PC-3 (cell line): ENCODE measurements around the gene C3. TPM values are rescaled to one million over a fixed set of nuclear protein-coding genes. Genes with fewer than 3 reads are reported as not detected.
"Not testable (repeated sequence)": the region's sequence is repeated elsewhere in the genome, so short reads cannot be mapped to it uniquely, and the experiment has no call there.

Source experiments
- ATAC-seq: fragments of 200-7000 bp; cut with Tn5 transposase; 2 replicates; pipeline ENCODE4 v1.9.1; 2020; ENCODE audit warnings: mild to moderate bottlenecking, moderate library complexity
- BruUV-seq: library from RNA; stranded (reverse); fragments of 400-500 nt; replicated peaks from 2 replicates; lab custom pipeline; 2021; lab: Mats Ljungman, UMichigan
- CTCF ChIA-PET: fragments of 300-600 bp; sonication (Branson Sonifier 250); formaldehyde crosslinking; loops from one replicate; lab custom pipeline; 2022; ENCODE audit warnings: antibody characterized with exemption; lab: Charles Lee
- POLR2A ChIA-PET: fragments of 300-600 bp; sonication (Branson Sonifier 250); formaldehyde crosslinking; loops from one replicate; lab custom pipeline; 2022; ENCODE audit warnings: antibody characterized with exemption; ENCODE audit not compliant: unreplicated experiment; lab: Charles Lee
- DNase-seq: peaks from one replicate; pipeline ENCODE4 v3.0.0-alpha.2; 2015
- H2AFZ ChIP-seq: fragments of 300-600 bp; sonication (generic); 2 replicates; pipeline ENCODE4 v1.6.0; 2016; ENCODE audit warnings: antibody characterized with exemption, low read length
- H3F3A ChIP-seq: fragments of 300-600 bp; sonication (generic); one replicate; pipeline ENCODE4 v1.6.0; 2017; ENCODE audit warnings: antibody characterized with exemption, low read length, control low read depth, mild to moderate bottlenecking; ENCODE audit not compliant: unreplicated experiment
- H3K27ac ChIP-seq: fragments of 300-600 bp; sonication (generic); 2 replicates; pipeline ENCODE4 v1.5.1; 2016; ENCODE audit warnings: mild to moderate bottlenecking, low read length
- H3K27me3 ChIP-seq: fragments of 300-600 bp; sonication (generic); 2 replicates; pipeline ENCODE4 v1.6.1; 2016; ENCODE audit warnings: low read length, mixed read lengths
- H3K36me3 ChIP-seq: fragments of 300-600 bp; sonication (generic); 2 replicates; pipeline ENCODE4 v1.6.1; 2016; ENCODE audit warnings: low read depth, mixed run types, low read length, mixed read lengths
- H3K4me1 ChIP-seq: fragments of 300-600 bp; sonication (generic); 2 replicates; pipeline ENCODE4 v1.5.1; 2016; ENCODE audit warnings: low read length; ENCODE audit not compliant: insufficient read depth
- H3K4me2 ChIP-seq: fragments of 300-600 bp; sonication (generic); 2 replicates; pipeline ENCODE4 v1.6.0; 2016; ENCODE audit warnings: low read length
- H3K4me3 ChIP-seq: fragments of 300-600 bp; sonication (generic); 2 replicates; pipeline ENCODE4 v1.5.1; 2016; ENCODE audit warnings: mild to moderate bottlenecking, low read length, mixed read lengths
- H3K79me2 ChIP-seq: fragments of 300-600 bp; sonication (generic); 2 replicates; pipeline ENCODE4 v1.6.1; 2017; ENCODE audit warnings: low read length, mixed read lengths
- H3K9ac ChIP-seq: fragments of 300-600 bp; sonication (generic); 2 replicates; pipeline ENCODE4 v1.6.0; 2016; ENCODE audit warnings: mild to moderate bottlenecking, low read length
- H3K9me2 ChIP-seq: fragments of 300-600 bp; sonication (generic); replicated peaks from 2 replicates; pipeline ENCODE4 v1.6.1; 2016; ENCODE audit warnings: mixed run types, low read length, mixed read lengths
- H3K9me3 ChIP-seq: fragments of 300-600 bp; sonication (generic); 2 replicates; pipeline ENCODE4 v1.6.1; 2016; ENCODE audit warnings: low read length, mixed read lengths
- H4K20me1 ChIP-seq: fragments of 300-600 bp; sonication (generic); 2 replicates; pipeline ENCODE4 v1.6.1; 2016; ENCODE audit warnings: low read length, mixed read lengths
- EZH2 ChIP-seq: fragments of 300-600 bp; sonication (generic); IDR thresholded peaks from one replicate; pipeline ENCODE4 v1.6.1; 2017; ENCODE audit warnings: antibody characterized with exemption, mild to moderate bottlenecking, low read length; ENCODE audit not compliant: unreplicated experiment
- EZH2phosphoT487 ChIP-seq: fragments of 300-600 bp; sonication (generic); IDR thresholded peaks from 2 replicates; pipeline ENCODE4 v1.6.1; 2018; ENCODE audit warnings: mild to moderate bottlenecking, antibody characterized with exemption, low read length, borderline replicate concordance
- intact Hi-C: fragments of 100-400 bp; cut with micrococcal nuclease; formaldehyde crosslinking; loops from 2 replicates; pipeline ENCODE4 v1.9.0; 2023
- total RNA-seq: library from RNA; depleted of rRNA; stranded (reverse); fragments of >200 nt; gene quantifications from 2 replicates; pipeline ENCODE4 v1.2.3, GENCODE V29; 2014
- TF ChIP-seq, protein P1 (sequence below): fragments of 300-600 bp; sonication (generic); conservative IDR thresholded peaks from 2 replicates; pipeline ENCODE4 v1.5.1; 2017; ENCODE audit warnings: antibody characterized with exemption, low read depth, mild to moderate bottlenecking, low read length

C3 gene
- total RNA-seq, 1 experiment from 2014 or later, result 13.3 TPM

DNA sequence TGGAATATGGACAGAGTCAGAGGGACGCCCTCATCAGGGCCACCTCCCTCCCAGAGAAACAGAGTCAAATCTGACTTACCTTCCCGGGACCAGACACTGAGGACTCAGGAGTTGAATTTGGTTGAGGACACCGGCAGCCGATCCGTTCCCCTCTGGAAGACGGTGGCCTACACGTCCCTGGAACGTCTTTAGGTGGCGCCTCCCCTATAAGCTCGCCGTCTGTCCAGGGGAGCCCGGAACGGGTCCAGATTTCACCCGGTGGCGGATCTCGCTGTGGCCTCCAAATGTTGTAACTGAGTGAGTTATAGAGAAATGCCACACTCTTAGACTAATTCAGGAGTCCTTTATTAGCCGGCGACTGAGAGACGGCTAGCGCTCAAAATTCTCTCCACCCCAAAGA is 59.5 kb downstream of the C3 start:
- Histone ChIP-seq H3K4me3 (no peak overlapping the region), H3K36me3 (no peaks in the 10 kb centered on the region), H2AFZ (no peak overlapping the region), H3K9ac (no peak overlapping the region), H3K27me3 (peaks cover 22% of the 10 kb centered on the region), H3K4me2 (no peak overlapping the region), H3F3A (no peaks in the 10 kb centered on the region), H3K9me2 (no peaks in the 10 kb centered on the region), H3K4me1 (no peaks in the 10 kb centered on the region), H3K79me2 (no peaks in the 10 kb centered on the region), H3K27ac (no peak overlapping the region), H3K9me3 (no peaks in the 10 kb centered on the region), H4K20me1 (no peaks in the 10 kb centered on the region)
- ATAC-seq (no peak), DNase-seq (no peak)
- TF ChIP-seq EZH2 (no peak), EZH2phosphoT487 (no peak)
- TF ChIP-seq, protein P1, sequence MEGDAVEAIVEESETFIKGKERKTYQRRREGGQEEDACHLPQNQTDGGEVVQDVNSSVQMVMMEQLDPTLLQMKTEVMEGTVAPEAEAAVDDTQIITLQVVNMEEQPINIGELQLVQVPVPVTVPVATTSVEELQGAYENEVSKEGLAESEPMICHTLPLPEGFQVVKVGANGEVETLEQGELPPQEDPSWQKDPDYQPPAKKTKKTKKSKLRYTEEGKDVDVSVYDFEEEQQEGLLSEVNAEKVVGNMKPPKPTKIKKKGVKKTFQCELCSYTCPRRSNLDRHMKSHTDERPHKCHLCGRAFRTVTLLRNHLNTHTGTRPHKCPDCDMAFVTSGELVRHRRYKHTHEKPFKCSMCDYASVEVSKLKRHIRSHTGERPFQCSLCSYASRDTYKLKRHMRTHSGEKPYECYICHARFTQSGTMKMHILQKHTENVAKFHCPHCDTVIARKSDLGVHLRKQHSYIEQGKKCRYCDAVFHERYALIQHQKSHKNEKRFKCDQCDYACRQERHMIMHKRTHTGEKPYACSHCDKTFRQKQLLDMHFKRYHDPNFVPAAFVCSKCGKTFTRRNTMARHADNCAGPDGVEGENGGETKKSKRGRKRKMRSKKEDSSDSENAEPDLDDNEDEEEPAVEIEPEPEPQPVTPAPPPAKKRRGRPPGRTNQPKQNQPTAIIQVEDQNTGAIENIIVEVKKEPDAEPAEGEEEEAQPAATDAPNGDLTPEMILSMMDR, result no peak
- no TSS peak for BruUV-seq
- ChIA-PET POLR2A (no interaction called here), CTCF (interaction anchor here (1.1 kb wide), 1 partner anchor 76 kb away, joined by 3 read pairs; no protein-coding TSS in a partner anchor)
- intact Hi-C loops, result no loop called here

DNA sequence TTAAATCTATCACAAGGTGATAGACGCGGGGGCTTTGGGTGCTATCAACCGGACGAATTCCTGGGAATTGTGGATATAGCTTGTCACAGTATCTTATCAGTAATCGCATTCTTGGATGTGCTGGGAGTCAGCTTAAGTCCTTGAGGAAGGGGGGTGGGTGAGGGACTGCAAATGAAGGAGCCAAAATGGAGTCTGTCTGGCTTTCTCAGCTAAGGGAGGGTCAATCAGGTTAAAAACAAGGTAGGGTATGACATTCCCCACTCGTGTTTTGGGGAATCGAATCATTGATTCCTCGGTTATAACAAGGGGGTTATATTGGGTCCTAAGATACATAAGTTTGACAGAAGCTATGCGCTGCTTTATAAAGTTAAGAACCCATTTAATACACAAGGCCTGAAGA is 64.1 kb downstream of the C3 start:
- H3F3A ChIP-seq, H3K9ac ChIP-seq, H3K79me2 ChIP-seq, H3K9me3 ChIP-seq, H2AFZ ChIP-seq, H3K9me2 ChIP-seq, H3K27ac ChIP-seq, DNase-seq, H3K36me3 ChIP-seq, H4K20me1 ChIP-seq, H3K4me2 ChIP-seq, BruUV-seq, ATAC-seq, CTCF ChIA-PET, H3K4me1 ChIP-seq, intact Hi-C loops, H3K4me3 ChIP-seq: not testable (repeated sequence)
- POLR2A ChIA-PET, result interaction anchor here (0.6 kb wide), 1 partner anchor 15 kb away, joined by 4 read pairs; no protein-coding TSS in a partner anchor
- H3K27me3 ChIP-seq, result peaks cover 29% of the 10 kb centered on the region

DNA sequence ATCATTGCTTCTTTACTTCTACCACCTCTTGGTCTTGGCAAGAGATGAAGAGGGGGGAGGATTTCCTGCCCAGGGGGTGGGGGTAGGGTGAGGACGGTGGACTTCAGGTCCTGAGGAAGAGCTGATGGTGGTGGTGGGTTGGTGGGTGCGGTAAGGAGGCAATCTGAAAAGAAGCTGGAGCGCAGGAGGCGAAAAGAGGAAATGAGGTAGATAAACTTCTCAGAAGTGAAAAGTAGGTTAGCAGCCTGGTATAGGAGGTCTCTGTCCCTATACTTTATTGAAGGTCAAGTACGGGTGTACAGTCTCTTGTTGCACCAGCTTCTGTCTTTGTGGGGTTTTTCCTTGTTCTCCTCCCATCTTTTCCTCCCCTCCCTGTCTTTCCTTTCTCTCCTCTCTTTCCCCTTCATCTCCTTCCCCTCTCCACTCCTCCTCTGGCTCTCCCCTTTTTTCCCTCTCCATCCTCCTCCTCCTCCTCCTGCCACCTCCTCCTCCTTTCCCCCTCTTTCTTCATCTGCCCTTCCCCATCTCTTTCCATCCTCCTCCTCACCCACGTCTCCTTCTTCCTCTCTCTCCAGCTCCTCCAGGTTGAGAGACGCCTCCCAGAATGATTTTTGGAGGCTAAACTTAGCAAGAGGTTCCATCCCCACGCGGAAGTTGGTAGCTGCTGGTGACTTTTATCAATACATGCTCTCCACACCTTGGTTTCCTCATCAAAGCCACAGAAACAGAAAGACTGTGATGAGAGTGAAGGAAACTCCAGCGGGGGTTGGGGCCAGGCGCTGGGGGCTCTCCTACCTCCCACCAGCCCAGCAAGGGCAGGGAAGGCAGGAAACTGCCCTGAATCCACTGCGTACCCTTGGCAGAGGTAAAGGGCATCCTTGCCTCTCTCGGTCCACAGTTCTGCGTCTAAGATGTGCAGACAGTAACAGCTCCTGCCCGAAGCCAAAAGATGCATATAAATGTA is 65.8 kb downstream of the C3 start:
- ChIA-PET CTCF (no interaction called here), POLR2A (interaction anchor here (0.6 kb wide), 1 partner anchor 41 kb away, joined by 3 read pairs; no protein-coding TSS in a partner anchor)
- no peaks in the 10 kb centered on the region for H3F3A ChIP-seq
- intact Hi-C loops, result no loop called here
- H3K4me1 ChIP-seq, result no peaks in the 10 kb centered on the region
- TF ChIP-seq, protein P1, result no peak
- no peak for TF ChIP-seq EZH2
- no peak for TF ChIP-seq EZH2phosphoT487
- H3K4me2 ChIP-seq, result no peak overlapping the region
- H3K27ac ChIP-seq, result no peak overlapping the region
- no peaks in the 10 kb centered on the region for H3K36me3 ChIP-seq
- H3K4me3 ChIP-seq, result no peak overlapping the region
- no peak for ATAC-seq
- H3K9me2 ChIP-seq, result no peaks in the 10 kb centered on the region
- H3K27me3 ChIP-seq, result peaks cover 17% of the 10 kb centered on the region
- no peak overlapping the region for H2AFZ ChIP-seq
- no peaks in the 10 kb centered on the region for H3K9me3 ChIP-seq
- H4K20me1 ChIP-seq, result no peaks in the 10 kb centered on the region
- BruUV-seq, result no TSS peak
- no peak overlapping the region for H3K9ac ChIP-seq
- DNase-seq, result no peak
- no peaks in the 10 kb centered on the region for H3K79me2 ChIP-seq
